H1 (cell line): ENCODE results near the gene RHOBTB3.
"Not testable (repeated sequence)": the region's sequence is repeated elsewhere in the genome, so short reads cannot be mapped to it uniquely, and the experiment has no call there.

Source experiments
- ATF2 ChIP-seq: IDR thresholded peaks from 2 replicates; pipeline ENCODE4 v1.6.1; 2012; ENCODE audit warnings: low read length, inconsistent platforms
- ATF3 ChIP-seq: IDR thresholded peaks from 2 replicates; pipeline ENCODE4 v1.6.1; 2011; ENCODE audit warnings: low read depth, mild to moderate bottlenecking, low read length; ENCODE audit not compliant: insufficient read depth
- CTCF ChIP-seq, 3 experiments: IDR thresholded peaks; 1 replicate in 2 of 3; 2 replicates in 1 of 3; pipeline versions ENCODE4 v1.5.1 to v1.6.1; 2011; ENCODE audit warnings: low read length in 3 of 3, mild to moderate bottlenecking in 3 of 3, inconsistent platforms in 2 of 3, low read depth in 1 of 3, moderate library complexity in 1 of 3; ENCODE audit not compliant: insufficient read depth in 1 of 3; ENCODE audit errors: control extremely low read depth in 1 of 3
- EZH2 ChIP-seq: fragments of 200-600 bp; sonication (generic); IDR thresholded peaks from 2 replicates; pipeline ENCODE4 v1.7.1; 2012; ENCODE audit warnings: low read depth, mild to moderate bottlenecking, moderate library complexity, low read length, inconsistent platforms; ENCODE audit not compliant: severe bottlenecking
- GABPA ChIP-seq: IDR thresholded peaks from 2 replicates; pipeline ENCODE4 v1.6.1; 2011; ENCODE audit warnings: mild to moderate bottlenecking, low read length, moderate library complexity, borderline replicate concordance; ENCODE audit not compliant: insufficient read depth
- JUND ChIP-seq: IDR thresholded peaks from 2 replicates; pipeline ENCODE4 v1.6.1; 2011; ENCODE audit warnings: mild to moderate bottlenecking, improper control_type of control experiment, low read length
- RXRA ChIP-seq: IDR thresholded peaks from 2 replicates; pipeline ENCODE4 v1.6.1; 2011; ENCODE audit warnings: low read depth, mild to moderate bottlenecking, low read length, moderate library complexity; ENCODE audit not compliant: insufficient read depth
- SIN3A ChIP-seq, 2 experiments: IDR thresholded peaks in 1 of 2; conservative IDR thresholded peaks in 1 of 2; 2 replicates each; pipeline ENCODE4 v1.6.1; 2011 to 2012; ENCODE audit warnings: low read length in 2 of 2, improper control_type of control experiment in 1 of 2, low read depth in 1 of 2, mild to moderate bottlenecking in 1 of 2
- TAF1 ChIP-seq: IDR thresholded peaks from 2 replicates; pipeline ENCODE4 v1.6.1; 2011; ENCODE audit warnings: mild to moderate bottlenecking, low read depth, low read length
- TCF12 ChIP-seq: IDR thresholded peaks from 2 replicates; pipeline ENCODE4 v1.6.1; 2011; ENCODE audit warnings: low read depth, mild to moderate bottlenecking, low read length

GRCh38 chr5:95706196-95706595 is 24.9 kb upstream of the RHOBTB3 start:
- not testable (repeated sequence) for TF ChIP-seq CTCF (IDR thresholded peaks at IDR 0.05; ENCODE audit: control extremely low read depth in 1 of 3, insufficient read depth in 1 of 3, low read depth in 1 of 3, low read length in 3 of 3); RXRA; ATF2; ATF3; EZH2; TAF1; JUND; SIN3A (conservative IDR thresholded peaks at IDR 0.05 in 1 of 2, IDR thresholded peaks at IDR 0.05 in 1 of 2; ENCODE audit: low read depth in 1 of 2, low read length in 2 of 2); TCF12; GABPA
